CD4-positive, alpha-beta T cell treated with Interleukin-15 for 1 hour (primary cell): Measurements from ENCODE around the gene SORCS2.

ENCODE experiments used
- DNase-seq: peaks from one replicate; pipeline ENCODE4 v3.0.0-alpha.2; 2020

Gene SORCS2

GRCh38 chr4:7661066-7661748 is 468.9 kb downstream of the SORCS2 start:
- DNase-seq: no peak

- DNase-seq: no peak
Measured at GRCh38 chr4:7661846-7662506, 469.6 kb downstream of the SORCS2 start.

GRCh38 chr4:7662507-7662846 is 470.1 kb downstream of the SORCS2 start:
- DNase-seq: no peak

DNA sequence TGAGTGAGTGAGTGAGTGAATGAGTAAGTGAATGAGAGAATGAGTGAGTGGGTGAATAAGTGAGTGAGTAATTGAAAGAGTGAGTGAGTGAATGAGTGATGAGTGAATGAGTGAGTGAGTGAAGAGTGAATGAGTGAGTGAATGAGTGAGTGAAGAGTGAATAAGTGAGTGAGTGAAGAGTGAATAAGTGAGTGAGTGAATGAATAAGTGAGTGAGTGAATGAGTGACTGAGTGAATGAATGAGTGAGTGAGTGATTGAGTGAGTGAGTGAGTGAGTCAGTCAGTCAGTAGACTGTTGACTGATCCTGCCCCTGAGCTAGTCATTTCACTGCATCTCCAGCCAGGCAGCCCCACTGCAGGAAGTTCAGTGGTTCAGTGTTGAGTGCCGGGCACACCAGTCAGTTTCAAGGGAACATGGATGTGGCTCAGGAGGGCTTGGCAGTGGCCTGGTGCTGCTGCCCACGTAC is 470.8 kb downstream of the SORCS2 start:
- DNase-seq: no peak

- DNase-seq: no peak
Measured at GRCh38 chr4:7664106-7664505, 471.8 kb downstream of the SORCS2 start.

- no peak for DNase-seq
Measured at GRCh38 chr4:7665321-7665720, 473.0 kb downstream of the SORCS2 start.

DNA sequence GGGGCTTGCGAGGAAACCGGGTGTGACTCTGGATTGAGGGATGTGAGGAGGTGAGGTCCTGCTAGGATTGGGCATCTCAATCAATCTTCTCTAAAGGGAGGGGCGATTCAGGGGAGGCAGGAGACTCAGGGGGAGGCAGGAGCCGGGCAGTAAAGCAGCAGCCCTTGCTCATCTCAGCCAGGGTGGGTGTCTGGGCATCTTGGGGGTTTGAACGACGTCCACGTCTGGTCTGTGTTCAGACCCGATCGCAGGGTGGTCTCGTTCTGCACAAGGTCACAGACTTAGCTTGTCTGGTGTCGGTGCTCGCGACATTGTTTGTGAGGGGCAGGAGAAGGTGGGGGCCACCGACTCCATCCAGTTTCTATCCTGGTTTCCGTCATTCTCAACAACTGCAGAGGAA is 473.7 kb downstream of the SORCS2 start:
- no peak for DNase-seq

- no peak for DNase-seq
Measured at GRCh38 chr4:7666744-7667143, 474.4 kb downstream of the SORCS2 start.

- no peak for DNase-seq
Measured at GRCh38 chr4:7668271-7668670, 475.9 kb downstream of the SORCS2 start.

- no peak for DNase-seq
Measured at GRCh38 chr4:7668826-7669225, 476.5 kb downstream of the SORCS2 start.

- no peak for DNase-seq
Measured at GRCh38 chr4:7672601-7673000, 480.3 kb downstream of the SORCS2 start.

DNA sequence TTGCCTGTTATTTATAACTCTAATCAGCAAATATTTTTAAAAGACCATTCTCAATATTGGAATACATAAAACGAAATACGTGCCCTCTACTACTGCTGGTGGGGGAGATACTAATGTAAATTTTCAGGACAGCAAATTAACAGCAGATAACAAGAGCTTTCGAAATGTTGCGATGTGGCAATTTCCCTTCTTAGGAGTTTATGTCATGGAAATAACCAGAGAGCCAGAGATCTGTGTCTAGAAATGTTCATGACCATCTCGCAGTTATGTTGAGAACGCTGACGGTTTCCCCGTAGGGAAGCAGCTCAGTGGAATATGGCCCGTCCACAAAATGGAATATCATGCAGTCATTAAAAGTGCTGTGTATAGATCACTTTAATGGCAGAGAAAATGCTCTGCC is 480.8 kb downstream of the SORCS2 start:
- no peak for DNase-seq

- DNase-seq: no peak
Measured at GRCh38 chr4:7674706-7675105, 482.4 kb downstream of the SORCS2 start.

GRCh38 chr4:7675136-7675535 is 482.8 kb downstream of the SORCS2 start:
- DNase-seq: no peak

GRCh38 chr4:7675612-7676320 is 483.4 kb downstream of the SORCS2 start:
- DNase-seq: no peak

DNA sequence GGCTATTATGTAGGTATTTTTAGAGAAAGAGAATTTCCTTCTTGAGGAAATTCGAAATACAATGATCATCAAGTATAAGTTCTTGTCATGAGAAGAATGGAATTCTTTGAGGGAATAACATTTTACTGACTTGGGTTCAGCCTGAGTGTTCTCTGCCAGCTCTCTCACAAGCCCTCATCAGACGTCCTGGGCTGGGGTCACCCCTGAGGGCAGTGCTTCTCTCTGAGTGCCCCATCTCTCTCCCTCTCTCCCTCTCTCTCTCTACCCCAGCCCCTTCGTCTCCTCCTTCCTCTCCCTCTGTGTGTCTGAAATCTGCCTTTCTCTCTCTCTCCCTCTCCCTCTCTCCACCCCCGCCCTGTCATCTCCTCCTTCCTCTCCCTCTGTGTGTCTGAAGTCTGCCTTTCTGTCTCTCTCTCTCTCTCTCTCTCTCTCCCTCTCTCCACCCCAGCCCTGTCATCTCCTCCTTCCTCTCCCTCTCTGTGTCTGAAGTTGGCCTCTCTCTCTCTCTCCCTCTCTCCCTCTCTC is 484.1 kb downstream of the SORCS2 start:
- no peak for DNase-seq

DNA sequence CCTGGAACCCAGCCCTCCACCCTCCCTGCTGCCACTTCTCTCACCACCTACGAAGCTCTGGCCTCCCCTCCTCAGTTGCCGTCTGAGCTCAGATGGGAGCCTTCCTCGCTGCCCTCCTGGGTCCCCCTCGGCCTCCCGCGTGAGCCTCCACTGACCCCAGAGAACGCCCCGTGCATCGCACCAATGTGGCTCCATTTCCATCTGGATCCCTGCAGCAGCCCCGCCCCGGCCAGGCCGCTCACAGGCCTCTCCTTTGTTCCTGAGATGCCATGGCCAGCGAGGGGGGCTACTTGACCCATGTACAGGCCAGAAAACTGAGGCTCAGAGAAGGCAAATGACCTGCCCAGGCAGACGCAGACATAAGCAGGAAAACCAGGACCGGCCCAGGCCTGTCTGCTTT is 484.7 kb downstream of the SORCS2 start:
- no peak for DNase-seq

DNA sequence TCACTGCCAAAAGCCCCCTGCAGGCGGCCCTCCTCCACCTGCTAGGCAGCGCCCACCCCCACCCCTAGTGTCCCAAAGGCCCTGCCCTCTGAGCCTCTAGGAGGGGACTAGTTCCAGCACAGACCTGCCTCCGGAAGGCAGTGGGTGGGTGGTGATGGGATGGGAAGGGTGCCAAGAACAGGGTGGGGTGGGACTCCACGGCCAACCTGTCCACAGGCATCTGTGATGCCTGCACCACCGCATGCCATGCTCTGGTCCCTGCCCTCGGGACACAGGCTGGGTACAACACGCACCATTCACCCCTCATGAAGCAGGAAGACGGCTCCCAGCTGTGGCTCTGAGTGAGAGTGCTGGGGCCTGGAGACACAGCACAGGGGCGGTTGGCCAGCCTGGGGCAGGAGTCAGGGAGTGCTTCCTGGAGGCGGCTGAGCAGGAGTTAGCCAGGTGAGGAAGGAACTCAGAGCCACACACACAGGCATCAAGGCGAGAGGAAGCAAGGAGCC is 485.5 kb downstream of the SORCS2 start:
- no peak for DNase-seq

DNA sequence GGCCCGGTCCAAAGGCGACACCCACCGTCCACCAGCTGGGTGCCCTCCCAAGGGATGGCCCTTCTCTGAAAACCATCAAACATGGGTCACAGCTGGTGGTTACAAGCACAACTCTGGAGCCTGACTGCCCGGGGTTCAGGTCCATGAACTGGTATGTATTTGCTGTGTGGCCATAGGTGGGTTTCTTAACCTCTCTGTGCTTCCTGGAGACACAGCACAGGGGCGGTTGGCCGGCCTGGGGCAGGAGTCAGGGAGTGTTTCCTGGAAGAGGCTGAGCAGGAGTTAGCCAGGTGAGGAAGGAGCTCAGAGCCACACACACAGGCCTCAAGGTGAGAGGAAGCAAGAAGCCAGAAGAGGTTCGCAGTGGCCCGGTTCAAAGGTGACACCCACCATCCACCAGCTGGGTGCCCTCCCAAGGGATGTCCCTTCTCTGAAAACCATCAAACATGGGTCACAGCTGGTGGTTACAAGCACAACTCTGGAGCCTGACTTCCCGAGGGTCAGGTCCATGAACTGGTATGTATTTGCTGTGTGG is 486.0 kb downstream of the SORCS2 start:
- no peak for DNase-seq

DNA sequence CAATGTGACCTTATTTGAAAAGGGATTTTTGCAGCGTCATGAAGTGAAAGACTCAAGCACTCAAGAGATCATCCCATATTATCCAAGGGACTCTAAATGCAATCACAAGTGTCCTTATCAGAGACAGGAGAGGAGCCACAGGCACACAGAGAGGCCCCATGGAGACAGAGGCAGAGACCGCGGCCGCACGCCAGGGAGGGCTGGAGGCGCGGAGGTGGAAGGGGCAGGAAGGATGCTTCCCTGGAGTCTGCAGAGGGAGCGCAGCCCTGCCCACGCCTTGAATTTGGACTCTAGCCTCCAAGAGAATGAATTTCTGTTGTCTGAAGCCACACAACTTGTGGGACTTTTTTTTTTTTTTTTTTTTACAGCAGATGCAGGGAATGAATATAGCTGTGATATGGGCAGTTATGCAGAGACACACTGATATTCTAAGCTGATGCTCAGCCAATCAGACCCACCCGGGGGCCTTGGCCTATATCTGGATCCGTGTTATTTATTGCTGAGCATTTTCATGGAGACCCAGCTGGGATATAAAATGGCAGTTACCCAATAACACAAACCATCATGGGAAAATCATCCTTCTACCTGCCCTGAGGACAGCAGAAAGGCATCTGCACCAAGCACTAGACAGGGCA is 487.2 kb downstream of the SORCS2 start:
- DNase-seq: no peak

- DNase-seq: no peak
Measured at GRCh38 chr4:7680106-7680505, 487.8 kb downstream of the SORCS2 start.

GRCh38 chr4:7680731-7681130 is 488.4 kb downstream of the SORCS2 start:
- no peak for DNase-seq

DNA sequence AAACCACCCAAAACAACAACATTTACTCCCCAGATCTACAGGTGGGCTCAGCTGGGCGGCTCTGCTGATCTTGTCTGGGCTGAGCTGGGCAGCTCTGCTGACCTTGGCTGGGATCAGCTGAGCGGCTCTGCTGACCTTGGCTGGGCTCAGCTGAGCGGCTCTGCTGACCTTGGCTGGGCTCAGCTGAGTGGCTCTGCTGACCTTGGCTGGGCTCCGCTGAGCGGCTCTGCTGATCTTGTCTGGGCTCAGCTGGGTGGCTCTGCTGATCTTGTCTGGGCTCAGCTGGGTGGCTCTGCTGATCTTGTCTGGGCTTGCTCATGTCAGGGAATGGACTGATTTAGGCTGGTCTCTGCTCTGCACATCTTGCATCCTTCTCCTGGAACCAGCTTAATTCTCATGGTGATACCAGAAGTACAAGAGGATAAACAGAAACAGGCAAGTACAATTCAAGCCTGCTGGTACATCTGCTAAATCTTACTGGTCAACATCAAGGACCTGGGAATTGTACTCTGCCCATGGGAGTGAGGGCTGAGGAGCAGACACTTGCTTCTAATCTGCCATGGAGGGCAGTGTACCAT is 490.9 kb downstream of the SORCS2 start:
- no peak for DNase-seq
